SK-N-SH (cell line): ENCODE results near the gene NRG3. TPM values are rescaled to one million over a fixed set of nuclear protein-coding genes. Genes with fewer than 3 reads are reported as not detected.

ENCODE experiments used
- CTCF ChIA-PET: fragments of 300-600, 350-600 bp; formaldehyde crosslinking; extraction: SDS; loops from one replicate; lab custom pipeline; 2021; lab: Yijun Ruan, JAX
- POLR2A ChIA-PET: fragments of 350-600 bp; sonication (Branson Sonifier 250); formaldehyde crosslinking; extraction: SDS; loops from one replicate; lab custom pipeline; 2020; ENCODE audit warnings: antibody characterized with exemption, inconsistent platforms; lab: Yijun Ruan, JAX
- DNase-seq: peaks from one replicate; pipeline ENCODE4 v3.0.0; 2012
- H2AFZ ChIP-seq: fragments of 200-600 bp; sonication (generic); 2 replicates; pipeline ENCODE4 v1.8.1; 2016; ENCODE audit warnings: antibody characterized with exemption, mild to moderate bottlenecking, low read depth
- H3F3A ChIP-seq: fragments of 200-600 bp; sonication (generic); replicated peaks from 2 replicates; pipeline ENCODE3; 2016; ENCODE audit warnings: antibody characterized with exemption, mild to moderate bottlenecking; ENCODE audit not compliant: insufficient read depth
- H3K27ac ChIP-seq, 2 experiments: fragments of 200-500 bp in 1 of 2; fragments of 200-600 bp in 1 of 2; sonication (Bioruptor generic) in 1 of 2; sonication (generic), shearing (Covaris generic) in 1 of 2; 2 replicates each; pipeline versions ENCODE4 v1.5.1 to v1.6.1; 2014 to 2016; ENCODE audit warnings: low read depth in 2 of 2, inconsistent platforms in 1 of 2, low read length in 1 of 2, mild to moderate bottlenecking in 1 of 2, mixed read lengths in 1 of 2
- H3K27me3 ChIP-seq: fragments of 200-600 bp; sonication (generic), shearing (Covaris generic); 2 replicates; pipeline ENCODE4 v1.6.1; 2016; ENCODE audit warnings: mixed run types; ENCODE audit not compliant: insufficient read depth
- H3K36me3 ChIP-seq, 2 experiments: fragments of 200-500 bp in 1 of 2; fragments of 200-600 bp in 1 of 2; sonication (Bioruptor generic) in 1 of 2; sonication (generic) in 1 of 2; replicated peaks in 1 of 2; 2 replicates each; pipeline versions ENCODE3 to v1.5.1; 2014 to 2016; ENCODE audit warnings: low read length in 1 of 2, mild to moderate bottlenecking in 1 of 2; ENCODE audit not compliant: insufficient read depth in 2 of 2, control insufficient read depth in 1 of 2
- H3K4me1 ChIP-seq, 2 experiments: fragments of 200-500 bp in 1 of 2; fragments of 200-600 bp in 1 of 2; sonication (Bioruptor generic) in 1 of 2; sonication (generic), shearing (Covaris generic) in 1 of 2; 2 replicates each; pipeline versions ENCODE4 v1.5.1 to v1.6.1; 2014 to 2016; ENCODE audit warnings: low read depth in 1 of 2, low read length in 1 of 2, mixed run types in 1 of 2; ENCODE audit not compliant: insufficient read depth in 2 of 2, control insufficient read depth in 1 of 2
- H3K4me2 ChIP-seq: fragments of 200-600 bp; sonication (generic), shearing (Covaris generic); 2 replicates; pipeline ENCODE4 v1.6.1; 2017; ENCODE audit warnings: mixed run types
- H3K4me3 ChIP-seq, 2 experiments: fragments of 200-500 bp in 1 of 2; fragments of 200-600 bp in 1 of 2; sonication (Bioruptor generic) in 1 of 2; sonication (generic), shearing (Covaris generic) in 1 of 2; 2 replicates each; pipeline versions ENCODE4 v1.5.1 to v1.8.1; 2014 to 2016; ENCODE audit warnings: low read depth in 2 of 2, inconsistent platforms in 1 of 2, low read length in 1 of 2, mild to moderate bottlenecking in 1 of 2, mixed read lengths in 1 of 2, moderate library complexity in 1 of 2
- H3K79me2 ChIP-seq: fragments of 200-600 bp; sonication (generic); 2 replicates; pipeline ENCODE4 v1.8.1; 2017; ENCODE audit warnings: mild to moderate bottlenecking; ENCODE audit not compliant: insufficient read depth
- H3K9ac ChIP-seq: fragments of 200-600 bp; sonication (generic); 2 replicates; pipeline ENCODE4 v1.6.1; 2017; ENCODE audit warnings: mixed run types
- H3K9me2 ChIP-seq: fragments of 200-600 bp; sonication (generic); 2 replicates; pipeline ENCODE4 v1.6.1; 2017; ENCODE audit warnings: mixed run types
- H3K9me3 ChIP-seq: fragments of 200-600 bp; sonication (generic); 2 replicates; pipeline ENCODE4 v1.6.1; 2017; ENCODE audit warnings: mixed run types, mild to moderate bottlenecking, moderate library complexity
- H4K20me1 ChIP-seq: fragments of 200-600 bp; sonication (generic); 2 replicates; pipeline ENCODE4 v1.6.1; 2017; ENCODE audit warnings: mild to moderate bottlenecking, mixed run types; ENCODE audit not compliant: insufficient read depth
- CHD2 ChIP-seq: fragments of 150-350 bp; IDR thresholded peaks from 2 replicates; pipeline ENCODE4 v1.6.1; 2018; ENCODE audit warnings: low read length; ENCODE audit not compliant: partially characterized antibody
- ELF1 ChIP-seq: IDR thresholded peaks from 2 replicates; pipeline ENCODE4 v1.4.0; 2012
- EP300 ChIP-seq, 2 experiments: IDR thresholded peaks; 2 replicates each; pipeline versions ENCODE4 v1.4.0 to v1.6.1; 2012; ENCODE audit warnings: borderline replicate concordance in 1 of 2, low read depth in 1 of 2, low read length in 1 of 2
- FOSL2 ChIP-seq: IDR thresholded peaks from 2 replicates; pipeline ENCODE4 v1.4.0; 2012; ENCODE audit warnings: low read depth, mild to moderate bottlenecking, moderate library complexity, borderline replicate concordance
- FOXJ3 ChIP-seq: sonication (generic); formaldehyde crosslinking; IDR thresholded peaks from 2 replicates; pipeline ENCODE4 v1.5.1; 2020; ENCODE audit warnings: mild to moderate bottlenecking, missing genetic modification reagents
- FOXM1 ChIP-seq: IDR thresholded peaks from 2 replicates; pipeline ENCODE4 v1.4.0; 2012; ENCODE audit warnings: low read depth, mild to moderate bottlenecking
- JUND ChIP-seq: IDR thresholded peaks from 2 replicates; pipeline ENCODE4 v1.4.0; 2012
- MXI1 ChIP-seq: IDR thresholded peaks from 2 replicates; pipeline ENCODE4 v1.6.1; 2012; ENCODE audit warnings: mild to moderate bottlenecking, low read depth, low read length, improper control_type of control experiment
- NRF1 ChIP-seq: IDR thresholded peaks from 2 replicates; pipeline ENCODE4 v1.6.1; 2012; ENCODE audit warnings: low read depth, mild to moderate bottlenecking, low read length
- RCOR1 ChIP-seq: fragments of 150-350 bp; IDR thresholded peaks from 2 replicates; pipeline ENCODE4 v1.6.1; 2017; ENCODE audit warnings: antibody characterized with exemption, low read length
- RXRA ChIP-seq: IDR thresholded peaks from 2 replicates; pipeline ENCODE4 v1.4.0; 2012; ENCODE audit warnings: low read depth, mild to moderate bottlenecking, borderline replicate concordance
- SIN3A ChIP-seq: IDR thresholded peaks from 2 replicates; pipeline ENCODE4 v1.6.1; 2012; ENCODE audit warnings: low read depth, mild to moderate bottlenecking, low read length, moderate library complexity, borderline replicate concordance
- SMC3 ChIP-seq: IDR thresholded peaks from 2 replicates; pipeline ENCODE4 v1.6.1; 2012; ENCODE audit warnings: low read depth, low read length, improper control_type of control experiment
- TAF1 ChIP-seq: IDR thresholded peaks from 2 replicates; pipeline ENCODE4 v1.6.1; 2012; ENCODE audit warnings: low read depth, mild to moderate bottlenecking, low read length, moderate library complexity, borderline replicate concordance
- TCF12 ChIP-seq: IDR thresholded peaks from 2 replicates; pipeline ENCODE4 v1.4.0; 2012
- WGBS: methylation state at CpG from one replicate; pipeline ENCODE4 v1.1.6; 2017; ENCODE audit warnings: low lambda C conversion rate; 5-methylcytosine and 5-hydroxymethylcytosine counted together
- polyA plus RNA-seq, 3 experiments: library from polyadenylated mRNA; depleted of rRNA; stranded (reverse); fragments of >200 nt; gene quantifications; 2 replicates each; pipeline ENCODE4 v1.2.3, GENCODE V29; 2012
- TF ChIP-seq, protein P1 (sequence below): IDR thresholded peaks from 2 replicates; pipeline ENCODE4 v1.4.0; 2012; ENCODE audit warnings: low read depth, borderline replicate concordance
- TF ChIP-seq, protein P2 (sequence below): IDR thresholded peaks from 2 replicates; pipeline ENCODE4 v1.4.0; 2012; ENCODE audit warnings: low read depth, borderline replicate concordance
- TF ChIP-seq, protein P3 (sequence below): IDR thresholded peaks from 2 replicates; pipeline ENCODE4; 2012

The NRG3 gene
- polyA plus RNA-seq, 1 of the 3 experiments (the other 2 are of a cell fraction), result 0.03 TPM

DNA sequence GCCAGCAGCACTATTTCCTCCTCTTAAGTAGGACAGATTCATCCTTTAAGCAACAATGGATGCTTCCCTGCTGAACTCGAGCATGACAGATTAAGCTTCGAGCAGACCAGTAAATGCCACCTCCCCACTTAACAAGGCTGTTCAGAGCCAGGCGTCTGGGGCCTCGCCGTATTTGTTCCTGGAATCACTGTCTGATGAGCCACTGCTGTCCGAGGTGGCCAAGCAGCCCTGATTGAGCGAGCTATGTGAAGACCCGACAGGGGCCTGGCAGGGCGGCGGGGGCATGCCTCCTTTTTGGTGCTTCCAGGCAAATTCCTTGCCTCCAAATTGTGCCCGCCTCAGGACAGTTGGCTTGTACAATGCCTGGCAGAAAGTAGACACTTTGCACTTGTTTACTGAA is 862.6 kb downstream of the NRG3 start:
- H3F3A ChIP-seq, result peaks cover 4% of the 10 kb centered on the region
- ChIA-PET POLR2A (no interaction called here), CTCF (interaction anchor here (1.2 to 1.3 kb wide), 2 partner anchors 13 to 28 kb away, joined by 3 to 4 read pairs; no protein-coding TSS in a partner anchor)
- no peak overlapping the region for H2AFZ ChIP-seq
- H3K9ac ChIP-seq, result no peak overlapping the region
- no peak for TF ChIP-seq JUND
- no peak overlapping the region for H3K27ac ChIP-seq
- H3K9me3 ChIP-seq, result no peaks in the 10 kb centered on the region
- no peaks in the 10 kb centered on the region for H3K79me2 ChIP-seq
- H3K27me3 ChIP-seq, result no peaks in the 10 kb centered on the region
- no peak overlapping the region for H3K4me2 ChIP-seq
- no peak overlapping the region for H3K4me3 ChIP-seq
- WGBS, result 76% methylated on average over 11 of the region's 11 CpGs
- H3K36me3 ChIP-seq, result no peaks in the 10 kb centered on the region
- H4K20me1 ChIP-seq, result no peaks in the 10 kb centered on the region
- H3K4me1 ChIP-seq, result peaks cover 0 to 9% of the 10 kb centered on the region in 2 experiments; a peak in 2 of 4 replicates
- no peaks in the 10 kb centered on the region for H3K9me2 ChIP-seq
- DNase-seq, result no peak

DNA sequence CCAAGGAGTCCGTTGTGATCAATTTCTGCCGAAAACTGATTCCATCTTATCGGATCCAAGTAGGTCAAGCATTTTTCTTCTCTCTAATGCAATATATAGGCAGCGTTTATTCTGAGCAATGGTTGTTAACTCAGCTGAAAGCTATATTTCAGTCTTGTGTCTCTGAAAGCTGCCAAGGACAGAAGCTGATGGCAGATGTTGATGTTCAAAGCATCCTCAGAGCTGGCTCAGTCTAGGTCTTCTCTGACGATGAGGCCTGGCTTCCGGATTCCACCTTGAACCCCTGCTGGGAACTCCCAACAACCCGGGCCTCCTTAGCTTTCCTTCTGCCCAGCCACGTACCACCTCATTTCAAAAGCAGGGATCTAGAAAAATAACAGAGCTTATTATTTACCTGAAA is 863.6 kb downstream of the NRG3 start:
- no peak for DNase-seq
- Histone ChIP-seq H3K4me2 (no peak overlapping the region), H3F3A (peaks cover 10% of the 10 kb centered on the region), H3K27ac (no peak overlapping the region), H3K79me2 (no peaks in the 10 kb centered on the region), H2AFZ (no peak overlapping the region), H3K9ac (no peak overlapping the region), H4K20me1 (no peaks in the 10 kb centered on the region), H3K4me3 (no peak overlapping the region), H3K9me3 (no peaks in the 10 kb centered on the region), H3K27me3 (no peaks in the 10 kb centered on the region), H3K36me3 (no peaks in the 10 kb centered on the region), H3K9me2 (no peaks in the 10 kb centered on the region), H3K4me1 (peaks cover 0 to 16% of the 10 kb centered on the region in 2 experiments; a peak in 3 of 4 replicates)
- TF ChIP-seq FOSL2 (no peak), SIN3A (no peak), CHD2 (no peak), RCOR1 (no peak), EP300 (IDR thresholded peaks at IDR 0.05; ENCODE audit: borderline replicate concordance in 1 of 2, low read depth in 1 of 2, low read length in 1 of 2) (no peak), TAF1 (no peak), FOXJ3 (CRISPR knock-in tag) (no peak), TCF12 (no peak), ELF1 (no peak), RXRA (no peak), FOXM1 (no peak), MXI1 (no peak), SMC3 (no peak), NRF1 (no peak)
- TF ChIP-seq, protein P1, sequence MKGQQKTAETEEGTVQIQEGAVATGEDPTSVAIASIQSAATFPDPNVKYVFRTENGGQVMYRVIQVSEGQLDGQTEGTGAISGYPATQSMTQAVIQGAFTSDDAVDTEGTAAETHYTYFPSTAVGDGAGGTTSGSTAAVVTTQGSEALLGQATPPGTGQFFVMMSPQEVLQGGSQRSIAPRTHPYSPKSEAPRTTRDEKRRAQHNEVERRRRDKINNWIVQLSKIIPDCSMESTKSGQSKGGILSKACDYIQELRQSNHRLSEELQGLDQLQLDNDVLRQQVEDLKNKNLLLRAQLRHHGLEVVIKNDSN, result no peak
- TF ChIP-seq, protein P2, sequence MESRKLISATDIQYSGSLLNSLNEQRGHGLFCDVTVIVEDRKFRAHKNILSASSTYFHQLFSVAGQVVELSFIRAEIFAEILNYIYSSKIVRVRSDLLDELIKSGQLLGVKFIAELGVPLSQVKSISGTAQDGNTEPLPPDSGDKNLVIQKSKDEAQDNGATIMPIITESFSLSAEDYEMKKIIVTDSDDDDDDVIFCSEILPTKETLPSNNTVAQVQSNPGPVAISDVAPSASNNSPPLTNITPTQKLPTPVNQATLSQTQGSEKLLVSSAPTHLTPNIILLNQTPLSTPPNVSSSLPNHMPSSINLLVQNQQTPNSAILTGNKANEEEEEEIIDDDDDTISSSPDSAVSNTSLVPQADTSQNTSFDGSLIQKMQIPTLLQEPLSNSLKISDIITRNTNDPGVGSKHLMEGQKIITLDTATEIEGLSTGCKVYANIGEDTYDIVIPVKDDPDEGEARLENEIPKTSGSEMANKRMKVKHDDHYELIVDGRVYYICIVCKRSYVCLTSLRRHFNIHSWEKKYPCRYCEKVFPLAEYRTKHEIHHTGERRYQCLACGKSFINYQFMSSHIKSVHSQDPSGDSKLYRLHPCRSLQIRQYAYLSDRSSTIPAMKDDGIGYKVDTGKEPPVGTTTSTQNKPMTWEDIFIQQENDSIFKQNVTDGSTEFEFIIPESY, result no peak
- TF ChIP-seq, protein P3, sequence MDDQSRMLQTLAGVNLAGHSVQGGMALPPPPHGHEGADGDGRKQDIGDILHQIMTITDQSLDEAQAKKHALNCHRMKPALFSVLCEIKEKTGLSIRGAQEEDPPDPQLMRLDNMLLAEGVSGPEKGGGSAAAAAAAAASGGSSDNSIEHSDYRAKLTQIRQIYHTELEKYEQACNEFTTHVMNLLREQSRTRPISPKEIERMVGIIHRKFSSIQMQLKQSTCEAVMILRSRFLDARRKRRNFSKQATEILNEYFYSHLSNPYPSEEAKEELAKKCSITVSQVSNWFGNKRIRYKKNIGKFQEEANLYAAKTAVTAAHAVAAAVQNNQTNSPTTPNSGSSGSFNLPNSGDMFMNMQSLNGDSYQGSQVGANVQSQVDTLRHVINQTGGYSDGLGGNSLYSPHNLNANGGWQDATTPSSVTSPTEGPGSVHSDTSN, result no peak
- ChIA-PET POLR2A (no interaction called here), CTCF (interaction anchor here (0.6 to 1.0 kb wide), 2 partner anchors 8 to 22 kb away, joined by 3 read pairs; no protein-coding TSS in a partner anchor)
- 76% methylated on average over 8 of the region's 8 CpGs for WGBS
